Measurements from ENCODE around the gene ATP5MG. TPM values are rescaled to one million over a fixed set of nuclear protein-coding genes. Genes with fewer than 3 reads are reported as not detected.

ATP5MG gene
- total and polyA plus RNA-seq, 2 of the 8 experiments (the other 6 are each of a cell fraction or from before 2014, with no cell fraction given) = 237 to 464 TPM

DNA sequence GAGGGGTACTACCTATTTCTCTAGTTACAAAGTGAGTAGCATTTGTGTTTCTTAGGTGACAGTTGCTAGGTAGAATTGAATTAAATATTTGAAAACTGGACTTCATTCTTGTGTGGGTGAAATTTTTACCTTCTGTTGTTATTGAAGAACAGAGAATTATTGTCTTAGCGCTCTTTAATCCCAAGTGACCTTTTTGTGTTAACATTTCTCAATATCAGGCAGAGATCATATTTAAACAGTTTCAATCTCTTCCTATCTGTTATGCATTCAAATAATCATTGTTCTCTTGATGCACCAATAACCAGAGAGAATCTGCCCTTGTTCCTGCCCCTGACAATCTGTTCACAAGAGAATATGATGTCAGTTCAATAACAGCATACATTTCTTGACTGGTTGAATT lies 49.0 kb downstream of the ATP5MG start (continued):
- no peak for TF ChIP-seq TAF1 (IDR thresholded peaks at IDR 0.05; ENCODE audit: low read depth, low read length)
- TF ChIP-seq RBBP5 (IDR thresholded peaks at IDR 0.05; ENCODE audit: borderline replicate concordance, low read depth, low read length) = no peak
- no peak for TF ChIP-seq MAFK (IDR thresholded peaks at IDR 0.05; ENCODE audit: low read depth, low read length)

Other genes starting within 250 kb of the ATP5MG start
- gene SCN4B, start 248.8 kb upstream of the ATP5MG start, total RNA-seq (2021; fragmentation: NEBNext Ultra II Directional; extraction: Animal tissue kit (Norgen Biotek cat#: 25700)) = 2.0 and 2.8 TPM in 2 replicates
- 4.1 and 4.9 TPM in 2 replicates for gene SCN4B, start 248.8 kb upstream of the ATP5MG start, polyA plus RNA-seq (2011; rRNA removed)
- gene SCN2B, start 225.0 kb upstream of the ATP5MG start, total RNA-seq (2021; fragmentation: NEBNext Ultra II Directional; extraction: Animal tissue kit (Norgen Biotek cat#: 25700)) = 0.13 and 0.24 TPM in 2 replicates
- gene SCN2B, start 225.0 kb upstream of the ATP5MG start, polyA plus RNA-seq (2011; rRNA removed) = 0.09 and 0.14 TPM in 2 replicates
- gene JAML, start 176.6 kb upstream of the ATP5MG start, total RNA-seq (2021; fragmentation: NEBNext Ultra II Directional; extraction: Animal tissue kit (Norgen Biotek cat#: 25700)) = 0.58 and 0.86 TPM in 2 replicates
- gene JAML, start 176.6 kb upstream of the ATP5MG start, polyA plus RNA-seq (2011; rRNA removed) = 0.05 and 0.12 TPM in 2 replicates
- gene MPZL3, start 149.2 kb upstream of the ATP5MG start, total RNA-seq (2021; fragmentation: NEBNext Ultra II Directional; extraction: Animal tissue kit (Norgen Biotek cat#: 25700)) = 3.3 and 3.9 TPM in 2 replicates
- gene MPZL3, start 149.2 kb upstream of the ATP5MG start, polyA plus RNA-seq (2011; rRNA removed) = 1.1 and 1.2 TPM in 2 replicates
- gene MPZL2, start 137.3 kb upstream of the ATP5MG start, total RNA-seq (2021; fragmentation: NEBNext Ultra II Directional; extraction: Animal tissue kit (Norgen Biotek cat#: 25700)) = 2.4 and 2.6 TPM in 2 replicates
- gene MPZL2, start 137.3 kb upstream of the ATP5MG start, polyA plus RNA-seq (2011; rRNA removed) = 2.3 and 3.2 TPM in 2 replicates
- gene CD3E, start 96.9 kb upstream of the ATP5MG start, total RNA-seq (2021; fragmentation: NEBNext Ultra II Directional; extraction: Animal tissue kit (Norgen Biotek cat#: 25700)) = not detected in 2 replicates
- 0.05 TPM in 1 of 2 replicates, not detected in the other for gene CD3E, start 96.9 kb upstream of the ATP5MG start, polyA plus RNA-seq (2011; rRNA removed)
- gene CD3D, start 58.9 kb upstream of the ATP5MG start, total RNA-seq (2021; fragmentation: NEBNext Ultra II Directional; extraction: Animal tissue kit (Norgen Biotek cat#: 25700)) = not detected in 2 replicates
- not detected in 2 replicates for gene CD3D, start 58.9 kb upstream of the ATP5MG start, polyA plus RNA-seq (2011; rRNA removed)
- not detected in 2 replicates for gene CD3G, start 57.3 kb upstream of the ATP5MG start, total RNA-seq (2021; fragmentation: NEBNext Ultra II Directional; extraction: Animal tissue kit (Norgen Biotek cat#: 25700))
- gene CD3G, start 57.3 kb upstream of the ATP5MG start, polyA plus RNA-seq (2011; rRNA removed) = 0.02 TPM in 1 of 2 replicates, not detected in the other
- 33.5 and 34.5 TPM in 2 replicates for gene UBE4A, start 42.0 kb upstream of the ATP5MG start, total RNA-seq (2021; fragmentation: NEBNext Ultra II Directional; extraction: Animal tissue kit (Norgen Biotek cat#: 25700))
- gene UBE4A, start 42.0 kb upstream of the ATP5MG start, polyA plus RNA-seq (2011; rRNA removed) = 7.9 and 11.3 TPM in 2 replicates
- 59.1 and 62.1 TPM in 2 replicates for gene KMT2A, start 34.9 kb downstream of the ATP5MG start, total RNA-seq (2021; fragmentation: NEBNext Ultra II Directional; extraction: Animal tissue kit (Norgen Biotek cat#: 25700))
- 32.0 and 35.9 TPM in 2 replicates for gene KMT2A, start 34.9 kb downstream of the ATP5MG start, polyA plus RNA-seq (2011; rRNA removed)
- not detected in 2 replicates for gene TTC36, start 125.9 kb downstream of the ATP5MG start, total RNA-seq (2021; fragmentation: NEBNext Ultra II Directional; extraction: Animal tissue kit (Norgen Biotek cat#: 25700))
- gene TTC36, start 125.9 kb downstream of the ATP5MG start, polyA plus RNA-seq (2011; rRNA removed) = 0.14 TPM in 1 of 2 replicates, not detected in the other
- gene TMEM25, start 129.6 kb downstream of the ATP5MG start, total RNA-seq (2021; fragmentation: NEBNext Ultra II Directional; extraction: Animal tissue kit (Norgen Biotek cat#: 25700)) = 13.7 and 18.3 TPM in 2 replicates
- 26.8 and 37.0 TPM in 2 replicates for gene TMEM25, start 129.6 kb downstream of the ATP5MG start, polyA plus RNA-seq (2011; rRNA removed)
- 11.2 and 11.5 TPM in 2 replicates for gene IFT46, start 164.3 kb downstream of the ATP5MG start, total RNA-seq (2021; fragmentation: NEBNext Ultra II Directional; extraction: Animal tissue kit (Norgen Biotek cat#: 25700))
- 10.3 and 12.3 TPM in 2 replicates for gene IFT46, start 164.3 kb downstream of the ATP5MG start, polyA plus RNA-seq (2011; rRNA removed)
- gene ARCN1, start 170.8 kb downstream of the ATP5MG start, total RNA-seq (2021; fragmentation: NEBNext Ultra II Directional; extraction: Animal tissue kit (Norgen Biotek cat#: 25700)) = 132 and 137 TPM in 2 replicates
- gene ARCN1, start 170.8 kb downstream of the ATP5MG start, polyA plus RNA-seq (2011; rRNA removed) = 82.1 and 146 TPM in 2 replicates
- 74.8 and 74.9 TPM in 2 replicates for gene PHLDB1, start 206.0 kb downstream of the ATP5MG start, total RNA-seq (2021; fragmentation: NEBNext Ultra II Directional; extraction: Animal tissue kit (Norgen Biotek cat#: 25700))
- 53.9 and 70.6 TPM in 2 replicates for gene PHLDB1, start 206.0 kb downstream of the ATP5MG start, polyA plus RNA-seq (2011; rRNA removed)